ENCODE results near the gene CIROP. TPM values are rescaled to one million over a fixed set of nuclear protein-coding genes. Genes with fewer than 3 reads are reported as not detected.

The CIROP gene
- 0.26 TPM in 1 of 2 replicates, not detected in the other for total RNA-seq

GRCh38 chr14:23104591-23105347, at the start of gene CIROP:
Gene CIROP, minus strand, starts transcription at chr14:23104989. Its CDS starts 69 bp downstream, at chr14:23104920.

GRCh38 chr14:23118506-23119362, 13.9 kb upstream of the CIROP start, which contains the start of gene CEBPE:
Gene CEBPE, minus strand, starts transcription at chr14:23119255. Its CDS starts 164 bp downstream, at chr14:23119091.

GRCh38 chr14:23095196-23096108, 9.3 kb downstream of the CIROP start, which contains the start of gene C14orf119:
Gene C14orf119, plus strand, starts transcription at chr14:23095505. Its CDS starts 2,154 bp downstream, at chr14:23097659.

GRCh38 chr14:23094666-23095195, 10.1 kb downstream of the CIROP start, which contains the start of gene ACIN1:
Gene ACIN1, minus strand, starts transcription at chr14:23095136. Its CDS starts 24 bp downstream, at chr14:23095112.

GRCh38 chr14:23056956-23057756, 47.6 kb downstream of the CIROP start, which contains the start of gene CDH24:
Gene CDH24, minus strand, starts transcription at chr14:23057520. Its CDS starts 1,787 bp downstream, at chr14:23055733.

Other genes starting within 250 kb of the CIROP start
- gene LRP10, start 233.2 kb downstream of the CIROP start, total RNA-seq: 97.4 and 113 TPM in 2 replicates
- gene REM2, start 221.8 kb downstream of the CIROP start, total RNA-seq: under 0.01 TPM in 1 of 2 replicates, not detected in the other
- gene RBM23, start 185.8 kb downstream of the CIROP start, total RNA-seq: 89.1 and 179 TPM in 2 replicates
- 42.9 and 45.8 TPM in 2 replicates for gene PRMT5, start 175.6 kb downstream of the CIROP start, total RNA-seq
- gene HAUS4, start 147.9 kb downstream of the CIROP start, total RNA-seq: 36.8 and 54.7 TPM in 2 replicates
- 65.6 and 75.0 TPM in 2 replicates for gene AJUBA, start 122.4 kb downstream of the CIROP start, total RNA-seq
- gene C14orf93, start 94.8 kb downstream of the CIROP start, total RNA-seq: 9.2 and 12.0 TPM in 2 replicates
- gene PSMB5, start 70.1 kb downstream of the CIROP start, total RNA-seq: 119 and 140 TPM in 2 replicates
- not detected in 2 replicates for gene PSMB11, start 62.8 kb downstream of the CIROP start, total RNA-seq
- 4.1 and 4.6 TPM in 2 replicates for gene CDH24, start 47.5 kb downstream of the CIROP start, total RNA-seq
- gene ACIN1, start 9.9 kb downstream of the CIROP start, total RNA-seq: 103 and 105 TPM in 2 replicates
- 44.0 and 45.7 TPM in 2 replicates for gene C14orf119, start 9.5 kb downstream of the CIROP start, total RNA-seq
- gene CEBPE, start 14.3 kb upstream of the CIROP start, total RNA-seq: 0.13 TPM in 1 of 2 replicates, not detected in the other
- gene SLC7A8, start 78.7 kb upstream of the CIROP start, total RNA-seq: 94.3 and 98.6 TPM in 2 replicates
- not detected in 2 replicates for gene RNF212B, start 132.9 kb upstream of the CIROP start, total RNA-seq
- gene HOMEZ, start 181.1 kb upstream of the CIROP start, total RNA-seq: 6.1 and 7.8 TPM in 2 replicates
- gene PPP1R3E, start 197.9 kb upstream of the CIROP start, total RNA-seq: 7.2 and 10.8 TPM in 2 replicates
- 17.2 and 17.9 TPM in 2 replicates for gene BCL2L2, start 201.8 kb upstream of the CIROP start, total RNA-seq
- gene PABPN1, start 216.5 kb upstream of the CIROP start, total RNA-seq: 43.4 and 44.4 TPM in 2 replicates
- 17.1 and 18.3 TPM in 2 replicates for gene SLC22A17, start 247.9 kb upstream of the CIROP start, total RNA-seq